ENCODE data around the gene TMOD2. TPM values are rescaled to one million over a fixed set of nuclear protein-coding genes. Genes with fewer than 3 reads are reported as not detected.

The TMOD2 gene
- total and polyA plus RNA-seq, 7 donors: 0.49 to 5.8 (median 2.1) TPM

DNA sequence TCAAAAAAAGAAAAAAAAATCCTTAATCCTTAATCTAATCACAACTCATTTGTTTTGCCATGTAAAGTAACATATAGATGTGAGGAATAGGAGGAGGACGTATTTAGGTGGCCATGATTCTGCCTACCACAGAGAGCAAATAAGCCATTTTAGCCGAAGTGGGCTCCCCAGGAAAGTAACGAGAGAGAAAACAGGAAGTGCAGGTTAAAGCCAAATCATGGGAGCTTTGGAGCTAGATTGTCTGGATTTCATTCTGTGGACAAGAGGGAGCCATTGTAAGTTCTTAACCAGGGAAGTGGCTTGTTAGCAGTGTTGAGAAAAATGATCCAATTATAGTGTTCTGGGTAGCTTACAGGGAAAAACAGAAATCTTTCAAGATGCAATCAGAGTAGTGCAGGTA, 9.4 kb downstream of the TMOD2 start:
- DNase-seq (no peak), ATAC-seq (no peak)
- Histone ChIP-seq H3K27ac (no peak overlapping the region), H3K4me3 (no peak overlapping the region), H3K27me3 (ENCODE audit: insufficient read depth in 3 of 3, low read length in 2 of 3) (no peaks in the 10 kb centered on the region), H3K9me3 (no peaks in the 10 kb centered on the region), H3K4me1 (no peaks in the 10 kb centered on the region), H3K36me3 (ENCODE audit: insufficient read depth in 1 of 2, low read depth in 1 of 2) (no peaks in the 10 kb centered on the region)
- TF ChIP-seq, protein P1, sequence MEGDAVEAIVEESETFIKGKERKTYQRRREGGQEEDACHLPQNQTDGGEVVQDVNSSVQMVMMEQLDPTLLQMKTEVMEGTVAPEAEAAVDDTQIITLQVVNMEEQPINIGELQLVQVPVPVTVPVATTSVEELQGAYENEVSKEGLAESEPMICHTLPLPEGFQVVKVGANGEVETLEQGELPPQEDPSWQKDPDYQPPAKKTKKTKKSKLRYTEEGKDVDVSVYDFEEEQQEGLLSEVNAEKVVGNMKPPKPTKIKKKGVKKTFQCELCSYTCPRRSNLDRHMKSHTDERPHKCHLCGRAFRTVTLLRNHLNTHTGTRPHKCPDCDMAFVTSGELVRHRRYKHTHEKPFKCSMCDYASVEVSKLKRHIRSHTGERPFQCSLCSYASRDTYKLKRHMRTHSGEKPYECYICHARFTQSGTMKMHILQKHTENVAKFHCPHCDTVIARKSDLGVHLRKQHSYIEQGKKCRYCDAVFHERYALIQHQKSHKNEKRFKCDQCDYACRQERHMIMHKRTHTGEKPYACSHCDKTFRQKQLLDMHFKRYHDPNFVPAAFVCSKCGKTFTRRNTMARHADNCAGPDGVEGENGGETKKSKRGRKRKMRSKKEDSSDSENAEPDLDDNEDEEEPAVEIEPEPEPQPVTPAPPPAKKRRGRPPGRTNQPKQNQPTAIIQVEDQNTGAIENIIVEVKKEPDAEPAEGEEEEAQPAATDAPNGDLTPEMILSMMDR (IDR thresholded peaks at IDR 0.05): no peak
- intact Hi-C loops (cut with DNase I): no loop called here
- 48 to 80% (median 71%) methylated on average over 3 of the region's 3 CpGs for WGBS, 3 donors

DNA sequence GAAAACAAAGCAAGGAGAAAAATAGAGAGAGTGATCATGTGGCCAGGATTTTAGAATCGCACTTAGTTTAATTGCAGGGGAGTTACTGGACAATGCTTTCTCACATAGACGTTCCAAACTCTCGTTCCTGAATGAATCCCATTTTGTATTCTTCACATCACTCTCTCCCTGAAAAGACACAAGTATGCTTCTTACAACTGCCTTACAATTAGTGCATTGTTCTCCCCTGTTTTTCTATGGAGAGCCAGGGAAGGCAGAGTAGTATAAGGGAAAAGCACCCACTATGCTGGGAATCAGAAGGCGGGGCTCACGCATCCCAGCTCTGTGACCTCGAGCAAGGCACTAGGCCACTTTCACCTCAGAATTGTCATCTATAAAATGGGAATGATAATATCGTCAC, 14.4 kb downstream of the TMOD2 start:
- TF ChIP-seq, protein P1 (IDR thresholded peaks at IDR 0.05): no peak
- Histone ChIP-seq H3K9me3 (no peaks in the 10 kb centered on the region), H3K27ac (no peak overlapping the region), H3K27me3 (ENCODE audit: insufficient read depth in 3 of 3, low read length in 2 of 3) (no peaks in the 10 kb centered on the region), H3K36me3 (ENCODE audit: insufficient read depth in 1 of 2, low read depth in 1 of 2) (peaks cover 0 to 17% of the 10 kb centered on the region in 2 donors), H3K4me1 (no peaks in the 10 kb centered on the region), H3K4me3 (no peak overlapping the region)
- intact Hi-C loops (cut with DNase I): no loop called here
- no peak for DNase-seq
- 70 to 77% (median 74%) methylated on average over 7 of the region's 7 CpGs for WGBS, 3 donors
- no peak for ATAC-seq

DNA sequence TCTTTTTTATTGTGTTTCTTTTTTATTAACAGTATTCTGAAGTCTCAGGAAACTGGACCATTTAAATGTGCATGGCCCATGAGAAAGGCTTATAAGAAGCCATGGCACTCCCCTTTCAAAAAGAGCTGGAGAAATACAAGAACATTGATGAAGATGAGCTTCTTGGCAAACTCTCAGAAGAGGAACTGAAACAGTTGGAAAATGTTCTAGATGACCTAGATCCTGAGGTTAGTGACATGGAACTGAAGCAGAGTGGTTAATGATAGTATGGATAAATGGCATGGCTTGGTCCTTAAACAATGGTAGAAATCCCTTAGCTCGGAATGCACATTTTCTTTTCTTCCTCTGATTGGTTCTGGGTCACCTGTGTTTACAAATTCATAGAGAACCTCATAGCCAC, 14.9 kb downstream of the TMOD2 start:
- TF ChIP-seq, protein P1 (IDR thresholded peaks at IDR 0.05): no peak
- ATAC-seq (no peak), DNase-seq (no peak)
- Histone ChIP-seq H3K27ac (no peak overlapping the region), H3K4me3 (no peak overlapping the region), H3K36me3 (ENCODE audit: insufficient read depth in 1 of 2, low read depth in 1 of 2) (peaks cover 0 to 17% of the 10 kb centered on the region in 2 donors), H3K9me3 (no peaks in the 10 kb centered on the region), H3K4me1 (no peaks in the 10 kb centered on the region), H3K27me3 (ENCODE audit: insufficient read depth in 3 of 3, low read length in 2 of 3) (no peaks in the 10 kb centered on the region)
- WGBS, 3 donors: 89 to 100% (median 96%) methylated on average over 1 of the region's 1 CpG
- intact Hi-C loops (cut with DNase I): no loop called here

DNA sequence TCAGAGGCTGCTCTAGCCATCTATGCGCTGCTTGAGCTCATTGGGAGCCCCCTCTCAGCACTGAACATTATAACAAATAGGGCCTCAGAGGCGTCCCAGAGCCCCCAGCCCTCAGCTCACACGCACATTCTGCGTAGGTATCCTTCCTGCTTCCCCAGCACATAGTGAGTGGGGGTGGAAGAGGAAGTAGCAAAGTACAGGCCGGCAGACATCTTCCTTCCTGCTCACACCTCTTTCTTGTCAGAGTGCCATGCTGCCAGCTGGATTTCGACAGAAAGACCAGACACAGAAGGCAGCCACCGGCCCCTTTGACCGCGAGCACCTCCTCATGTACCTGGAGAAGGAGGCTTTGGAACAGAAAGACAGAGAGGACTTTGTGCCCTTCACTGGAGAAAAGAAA, 16.6 kb downstream of the TMOD2 start:
- intact Hi-C loops (cut with DNase I): no loop called here
- Histone ChIP-seq H3K9me3 (no peaks in the 10 kb centered on the region), H3K36me3 (ENCODE audit: insufficient read depth in 1 of 2, low read depth in 1 of 2) (peaks cover 0 to 20% of the 10 kb centered on the region in 2 donors), H3K27me3 (ENCODE audit: insufficient read depth in 3 of 3, low read length in 2 of 3) (no peaks in the 10 kb centered on the region), H3K4me1 (no peaks in the 10 kb centered on the region), H3K4me3 (no peak overlapping the region), H3K27ac (no peak overlapping the region)
- TF ChIP-seq, protein P1 (IDR thresholded peaks at IDR 0.05): no peak
- WGBS, 3 donors: 64 to 78% (median 70%) methylated on average over 9 of the region's 9 CpGs
- no peak for DNase-seq
- no peak for ATAC-seq

DNA sequence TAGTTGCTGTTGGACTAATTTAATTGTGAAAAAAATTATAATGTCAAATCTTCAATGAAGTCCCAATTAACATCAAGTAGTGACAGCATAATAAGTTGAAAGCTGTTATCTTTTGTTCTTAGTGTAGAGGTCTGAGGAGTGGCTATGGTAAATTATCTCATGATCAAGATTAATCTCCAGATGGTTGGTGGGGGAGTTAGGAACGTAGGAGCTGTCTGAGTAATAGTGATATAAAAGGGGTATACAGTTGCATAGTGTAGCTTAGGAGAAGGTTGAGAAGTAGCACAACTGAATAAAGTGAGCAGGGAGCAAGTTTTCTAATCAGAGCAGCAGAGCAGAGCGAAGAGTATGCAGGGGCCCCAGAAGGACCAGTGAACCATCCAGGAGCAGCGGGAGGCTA, 19.5 kb downstream of the TMOD2 start:
- intact Hi-C loops (cut with DNase I): no loop called here
- Histone ChIP-seq H3K4me3 (no peak overlapping the region), H3K27me3 (ENCODE audit: insufficient read depth in 3 of 3, low read length in 2 of 3) (no peaks in the 10 kb centered on the region), H3K36me3 (ENCODE audit: insufficient read depth in 1 of 2, low read depth in 1 of 2) (peaks cover 0 to 35% of the 10 kb centered on the region in 2 donors), H3K27ac (no peak overlapping the region), H3K4me1 (no peaks in the 10 kb centered on the region), H3K9me3 (no peaks in the 10 kb centered on the region)
- TF ChIP-seq, protein P1 (IDR thresholded peaks at IDR 0.05): no peak
- 52 to 89% (median 70%) methylated on average over 3 of the region's 3 CpGs for WGBS, 3 donors
- no peak for DNase-seq
- ATAC-seq: no peak

All from psoas muscle (tissue), 8 donors.